ENCODE measurements around the gene PLS3. TPM values are rescaled to one million over a fixed set of nuclear protein-coding genes. Genes with fewer than 3 reads are reported as not detected.

PLS3 gene
- total RNA-seq, 1 donor from 2014 or later: 17.8 TPM

DNA sequence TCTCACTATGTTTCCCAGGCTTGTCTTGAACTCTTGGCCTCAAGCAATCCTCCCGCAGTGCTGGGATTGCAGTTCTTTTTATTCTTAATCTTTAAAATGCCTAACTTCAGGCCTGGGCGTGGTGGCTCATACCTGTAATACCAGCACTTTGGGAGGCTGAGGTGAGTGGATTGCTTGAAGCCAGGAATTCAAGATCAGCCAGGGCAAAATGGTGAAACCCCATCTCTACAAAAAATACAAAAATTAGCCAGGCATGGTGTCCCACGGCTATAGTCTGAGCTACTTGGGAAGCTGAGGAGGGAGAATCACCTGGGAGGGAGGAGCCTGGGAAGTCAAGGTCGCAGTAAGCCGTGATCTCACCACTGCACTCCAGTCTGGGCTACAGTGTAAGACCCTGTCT is 45.9 kb downstream of the PLS3 start:
- TF ChIP-seq, protein P1, sequence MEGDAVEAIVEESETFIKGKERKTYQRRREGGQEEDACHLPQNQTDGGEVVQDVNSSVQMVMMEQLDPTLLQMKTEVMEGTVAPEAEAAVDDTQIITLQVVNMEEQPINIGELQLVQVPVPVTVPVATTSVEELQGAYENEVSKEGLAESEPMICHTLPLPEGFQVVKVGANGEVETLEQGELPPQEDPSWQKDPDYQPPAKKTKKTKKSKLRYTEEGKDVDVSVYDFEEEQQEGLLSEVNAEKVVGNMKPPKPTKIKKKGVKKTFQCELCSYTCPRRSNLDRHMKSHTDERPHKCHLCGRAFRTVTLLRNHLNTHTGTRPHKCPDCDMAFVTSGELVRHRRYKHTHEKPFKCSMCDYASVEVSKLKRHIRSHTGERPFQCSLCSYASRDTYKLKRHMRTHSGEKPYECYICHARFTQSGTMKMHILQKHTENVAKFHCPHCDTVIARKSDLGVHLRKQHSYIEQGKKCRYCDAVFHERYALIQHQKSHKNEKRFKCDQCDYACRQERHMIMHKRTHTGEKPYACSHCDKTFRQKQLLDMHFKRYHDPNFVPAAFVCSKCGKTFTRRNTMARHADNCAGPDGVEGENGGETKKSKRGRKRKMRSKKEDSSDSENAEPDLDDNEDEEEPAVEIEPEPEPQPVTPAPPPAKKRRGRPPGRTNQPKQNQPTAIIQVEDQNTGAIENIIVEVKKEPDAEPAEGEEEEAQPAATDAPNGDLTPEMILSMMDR (IDR thresholded peaks at IDR 0.05; ENCODE audit: partially characterized antibody, unreplicated experiment): no peak
- no peak overlapping the region for H3K4me3 Mint-ChIP-seq (ENCODE audit: unreplicated experiment)
- H3K9me3 Mint-ChIP-seq (ENCODE audit: unreplicated experiment): no peaks in the 10 kb centered on the region
- no peaks in the 10 kb centered on the region for H3K27me3 Mint-ChIP-seq (ENCODE audit: unreplicated experiment)
- no peak for DNase-seq
- H3K4me1 Mint-ChIP-seq (ENCODE audit: low read depth, unreplicated experiment): peaks cover 3% of the 10 kb centered on the region
- H3K27ac Mint-ChIP-seq (ENCODE audit: unreplicated experiment): no peak overlapping the region
- H3K36me3 Mint-ChIP-seq (ENCODE audit: unreplicated experiment): no peaks in the 10 kb centered on the region

DNA sequence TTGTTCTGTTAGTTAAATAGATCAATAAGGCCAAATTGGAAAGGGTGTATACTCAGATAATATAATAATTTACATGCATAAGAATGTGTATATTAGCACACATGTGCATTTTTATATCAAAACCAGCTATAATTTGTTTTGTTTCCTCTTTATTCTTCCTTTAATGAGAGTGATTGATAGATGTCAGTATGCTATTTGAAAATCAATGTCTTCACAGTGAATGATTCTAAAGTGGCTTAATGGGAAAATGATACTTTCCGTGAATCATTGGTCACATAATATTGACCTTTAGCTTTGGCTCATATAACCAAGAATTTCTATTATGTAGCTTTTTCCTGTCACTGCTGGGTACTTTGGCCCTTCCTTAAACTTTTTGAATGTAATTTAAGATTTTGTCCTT is 48.6 kb downstream of the PLS3 start:
- Mint-ChIP-seq H3K27ac (ENCODE audit: unreplicated experiment) (no peak overlapping the region), H3K36me3 (ENCODE audit: unreplicated experiment) (no peaks in the 10 kb centered on the region), H3K9me3 (ENCODE audit: unreplicated experiment) (no peaks in the 10 kb centered on the region), H3K4me3 (ENCODE audit: unreplicated experiment) (no peak overlapping the region), H3K4me1 (ENCODE audit: low read depth, unreplicated experiment) (peaks cover 3% of the 10 kb centered on the region), H3K27me3 (ENCODE audit: unreplicated experiment) (no peaks in the 10 kb centered on the region)
- TF ChIP-seq, protein P1 (IDR thresholded peaks at IDR 0.05; ENCODE audit: partially characterized antibody, unreplicated experiment): no peak
- no peak for DNase-seq

DNA sequence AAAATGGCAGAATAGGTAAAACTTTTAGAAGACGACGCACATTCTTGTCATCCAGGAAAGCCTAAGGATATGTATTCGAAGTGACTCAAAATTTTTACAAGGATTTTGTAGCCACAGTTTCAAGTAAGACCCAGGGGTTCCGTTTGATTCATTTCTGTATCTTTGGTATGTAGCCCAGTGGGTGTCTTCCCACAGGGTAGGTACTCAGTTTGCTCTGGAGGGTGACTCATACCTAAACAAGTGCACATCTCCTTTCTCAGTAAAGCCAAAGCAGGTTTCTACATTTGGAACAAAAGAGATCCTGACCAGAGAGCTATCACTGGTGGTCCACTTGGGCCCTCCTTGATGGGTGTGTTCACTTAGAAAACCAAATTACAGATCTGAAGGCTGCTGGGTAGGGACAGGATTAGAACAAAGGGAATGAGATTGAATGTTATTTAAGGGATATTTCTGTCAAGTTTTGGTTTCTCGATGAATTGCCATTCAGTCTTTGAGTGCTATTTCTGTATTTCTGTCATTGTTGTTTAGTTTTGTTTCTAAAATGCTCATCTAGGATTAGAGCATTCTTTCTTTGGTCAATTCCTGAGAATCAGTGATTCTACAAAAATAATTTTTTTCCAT is 56.1 kb downstream of the PLS3 start:
- Mint-ChIP-seq H3K4me1 (ENCODE audit: low read depth, unreplicated experiment) (peaks cover 2% of the 10 kb centered on the region), H3K36me3 (ENCODE audit: unreplicated experiment) (no peaks in the 10 kb centered on the region), H3K4me3 (ENCODE audit: unreplicated experiment) (no peak overlapping the region), H3K9me3 (ENCODE audit: unreplicated experiment) (no peaks in the 10 kb centered on the region), H3K27ac (ENCODE audit: unreplicated experiment) (no peak overlapping the region), H3K27me3 (ENCODE audit: unreplicated experiment) (no peaks in the 10 kb centered on the region)
- TF ChIP-seq, protein P1 (IDR thresholded peaks at IDR 0.05; ENCODE audit: partially characterized antibody, unreplicated experiment): no peak
- no peak for DNase-seq

DNA sequence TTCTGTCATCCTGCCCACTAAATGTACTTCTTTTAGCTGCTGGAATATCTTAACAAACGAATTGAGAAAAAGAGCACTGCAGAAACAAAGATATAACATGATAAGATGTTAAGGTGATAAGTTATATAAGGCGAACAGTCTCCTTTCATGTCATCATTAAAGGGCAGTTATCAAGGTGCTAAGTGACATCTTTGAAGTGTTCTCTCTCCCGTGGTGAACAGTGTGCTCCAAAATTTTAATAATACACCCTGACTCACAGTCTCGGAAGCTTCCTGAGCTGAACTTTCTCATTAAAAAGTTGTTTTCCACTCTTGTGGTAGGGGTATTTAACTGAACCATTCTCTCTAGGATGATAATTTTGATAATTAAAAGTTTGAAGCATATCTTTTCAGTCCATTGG is 61.6 kb downstream of the PLS3 start:
- TF ChIP-seq, protein P1 (IDR thresholded peaks at IDR 0.05; ENCODE audit: partially characterized antibody, unreplicated experiment): no peak
- Mint-ChIP-seq H3K27me3 (ENCODE audit: unreplicated experiment) (no peaks in the 10 kb centered on the region), H3K4me3 (ENCODE audit: unreplicated experiment) (no peak overlapping the region), H3K36me3 (ENCODE audit: unreplicated experiment) (no peaks in the 10 kb centered on the region), H3K27ac (ENCODE audit: unreplicated experiment) (no peak overlapping the region), H3K9me3 (ENCODE audit: unreplicated experiment) (no peaks in the 10 kb centered on the region), H3K4me1 (ENCODE audit: low read depth, unreplicated experiment) (no peaks in the 10 kb centered on the region)
- DNase-seq: no peak

DNA sequence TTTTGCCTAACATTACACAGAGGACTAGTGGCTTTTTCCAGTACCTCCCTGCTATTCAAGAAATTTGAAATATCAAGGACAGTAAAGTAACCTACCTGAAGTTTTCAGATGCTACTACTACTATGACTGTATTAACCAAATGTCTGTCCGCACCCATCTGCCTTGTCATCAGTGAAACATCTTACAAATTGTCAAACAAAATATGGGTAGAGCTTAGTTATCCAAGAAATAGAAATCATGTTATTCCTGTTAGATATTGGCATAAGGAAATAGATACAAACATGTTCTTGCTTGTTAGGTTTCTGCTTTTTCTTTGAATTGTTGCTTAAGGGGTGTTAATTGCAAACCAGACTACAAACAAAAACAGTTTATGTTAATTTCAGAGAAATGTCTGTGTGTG is 63.9 kb downstream of the PLS3 start:
- Mint-ChIP-seq H3K4me3 (ENCODE audit: unreplicated experiment) (no peak overlapping the region), H3K27ac (ENCODE audit: unreplicated experiment) (no peak overlapping the region), H3K27me3 (ENCODE audit: unreplicated experiment) (no peaks in the 10 kb centered on the region), H3K36me3 (ENCODE audit: unreplicated experiment) (no peaks in the 10 kb centered on the region), H3K4me1 (ENCODE audit: low read depth, unreplicated experiment) (no peaks in the 10 kb centered on the region), H3K9me3 (ENCODE audit: unreplicated experiment) (no peaks in the 10 kb centered on the region)
- TF ChIP-seq, protein P1 (IDR thresholded peaks at IDR 0.05; ENCODE audit: partially characterized antibody, unreplicated experiment): no peak
- no peak for DNase-seq
